ENCODE measurements around the gene CCDC150.

DNA sequence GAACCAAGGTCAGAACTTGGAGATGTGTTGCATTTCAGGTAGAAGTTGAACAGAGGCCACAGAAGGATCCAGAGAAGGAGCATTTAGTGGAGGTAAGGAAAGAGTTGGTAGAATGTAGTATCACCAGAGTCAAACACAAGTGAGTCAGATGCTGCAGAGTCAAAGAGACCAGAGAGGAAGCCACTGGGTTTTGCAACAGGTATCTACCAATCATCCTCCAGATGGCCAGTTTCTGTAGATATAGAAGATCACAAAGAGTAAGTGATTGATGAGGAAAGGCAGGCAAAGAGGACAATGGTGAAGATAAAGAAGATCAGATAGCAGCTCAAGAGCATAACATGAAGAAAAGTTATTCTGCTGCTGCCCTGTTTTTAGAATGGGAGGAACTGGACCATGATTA, 84.1 kb downstream of the CCDC150 start:
- TF ChIP-seq POLR2AphosphoS5 (IDR thresholded peaks at IDR 0.05; ENCODE audit: low read depth, low read length), result no peak
- TF ChIP-seq, protein P1, sequence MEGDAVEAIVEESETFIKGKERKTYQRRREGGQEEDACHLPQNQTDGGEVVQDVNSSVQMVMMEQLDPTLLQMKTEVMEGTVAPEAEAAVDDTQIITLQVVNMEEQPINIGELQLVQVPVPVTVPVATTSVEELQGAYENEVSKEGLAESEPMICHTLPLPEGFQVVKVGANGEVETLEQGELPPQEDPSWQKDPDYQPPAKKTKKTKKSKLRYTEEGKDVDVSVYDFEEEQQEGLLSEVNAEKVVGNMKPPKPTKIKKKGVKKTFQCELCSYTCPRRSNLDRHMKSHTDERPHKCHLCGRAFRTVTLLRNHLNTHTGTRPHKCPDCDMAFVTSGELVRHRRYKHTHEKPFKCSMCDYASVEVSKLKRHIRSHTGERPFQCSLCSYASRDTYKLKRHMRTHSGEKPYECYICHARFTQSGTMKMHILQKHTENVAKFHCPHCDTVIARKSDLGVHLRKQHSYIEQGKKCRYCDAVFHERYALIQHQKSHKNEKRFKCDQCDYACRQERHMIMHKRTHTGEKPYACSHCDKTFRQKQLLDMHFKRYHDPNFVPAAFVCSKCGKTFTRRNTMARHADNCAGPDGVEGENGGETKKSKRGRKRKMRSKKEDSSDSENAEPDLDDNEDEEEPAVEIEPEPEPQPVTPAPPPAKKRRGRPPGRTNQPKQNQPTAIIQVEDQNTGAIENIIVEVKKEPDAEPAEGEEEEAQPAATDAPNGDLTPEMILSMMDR (IDR thresholded peaks at IDR 0.05 in 2 of 3, conservative IDR thresholded peaks at IDR 0.05 in 1 of 3; ENCODE audit: borderline replicate concordance in 1 of 3, insufficient read depth in 1 of 3, low read depth in 2 of 3, low read length in 2 of 3), result no peak
- no peak for TF ChIP-seq POLR2A (IDR thresholded peaks at IDR 0.05; ENCODE audit: borderline replicate concordance, extremely low read depth, insufficient read depth, insufficient read length)
- TF ChIP-seq EZH2 (IDR thresholded peaks at IDR 0.05), result no peak
- no peak for TF ChIP-seq RAD21 (IDR thresholded peaks at IDR 0.05; ENCODE audit: low read depth)
- TF ChIP-seq, protein P2, sequence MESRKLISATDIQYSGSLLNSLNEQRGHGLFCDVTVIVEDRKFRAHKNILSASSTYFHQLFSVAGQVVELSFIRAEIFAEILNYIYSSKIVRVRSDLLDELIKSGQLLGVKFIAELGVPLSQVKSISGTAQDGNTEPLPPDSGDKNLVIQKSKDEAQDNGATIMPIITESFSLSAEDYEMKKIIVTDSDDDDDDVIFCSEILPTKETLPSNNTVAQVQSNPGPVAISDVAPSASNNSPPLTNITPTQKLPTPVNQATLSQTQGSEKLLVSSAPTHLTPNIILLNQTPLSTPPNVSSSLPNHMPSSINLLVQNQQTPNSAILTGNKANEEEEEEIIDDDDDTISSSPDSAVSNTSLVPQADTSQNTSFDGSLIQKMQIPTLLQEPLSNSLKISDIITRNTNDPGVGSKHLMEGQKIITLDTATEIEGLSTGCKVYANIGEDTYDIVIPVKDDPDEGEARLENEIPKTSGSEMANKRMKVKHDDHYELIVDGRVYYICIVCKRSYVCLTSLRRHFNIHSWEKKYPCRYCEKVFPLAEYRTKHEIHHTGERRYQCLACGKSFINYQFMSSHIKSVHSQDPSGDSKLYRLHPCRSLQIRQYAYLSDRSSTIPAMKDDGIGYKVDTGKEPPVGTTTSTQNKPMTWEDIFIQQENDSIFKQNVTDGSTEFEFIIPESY (IDR thresholded peaks at IDR 0.05; ENCODE audit: extremely low read depth, insufficient replicate concordance, low read length), result no peak
- TF ChIP-seq EGR1 (IDR thresholded peaks at IDR 0.05; ENCODE audit: low read depth), result no peak
- no peak for TF ChIP-seq SIN3A (IDR thresholded peaks at IDR 0.05; ENCODE audit: low read depth)
- TF ChIP-seq JUND (IDR thresholded peaks at IDR 0.05), result no peak
- TF ChIP-seq ELF1 (IDR thresholded peaks at IDR 0.05; ENCODE audit: borderline replicate concordance, low read depth), result no peak
- TF ChIP-seq, protein P3, sequence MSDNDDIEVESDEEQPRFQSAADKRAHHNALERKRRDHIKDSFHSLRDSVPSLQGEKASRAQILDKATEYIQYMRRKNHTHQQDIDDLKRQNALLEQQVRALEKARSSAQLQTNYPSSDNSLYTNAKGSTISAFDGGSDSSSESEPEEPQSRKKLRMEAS (IDR thresholded peaks at IDR 0.05), result no peak
- TF ChIP-seq SRF (IDR thresholded peaks at IDR 0.05; ENCODE audit: low read depth), result no peak
